ENCODE data around the gene ASAP2.

DNA sequence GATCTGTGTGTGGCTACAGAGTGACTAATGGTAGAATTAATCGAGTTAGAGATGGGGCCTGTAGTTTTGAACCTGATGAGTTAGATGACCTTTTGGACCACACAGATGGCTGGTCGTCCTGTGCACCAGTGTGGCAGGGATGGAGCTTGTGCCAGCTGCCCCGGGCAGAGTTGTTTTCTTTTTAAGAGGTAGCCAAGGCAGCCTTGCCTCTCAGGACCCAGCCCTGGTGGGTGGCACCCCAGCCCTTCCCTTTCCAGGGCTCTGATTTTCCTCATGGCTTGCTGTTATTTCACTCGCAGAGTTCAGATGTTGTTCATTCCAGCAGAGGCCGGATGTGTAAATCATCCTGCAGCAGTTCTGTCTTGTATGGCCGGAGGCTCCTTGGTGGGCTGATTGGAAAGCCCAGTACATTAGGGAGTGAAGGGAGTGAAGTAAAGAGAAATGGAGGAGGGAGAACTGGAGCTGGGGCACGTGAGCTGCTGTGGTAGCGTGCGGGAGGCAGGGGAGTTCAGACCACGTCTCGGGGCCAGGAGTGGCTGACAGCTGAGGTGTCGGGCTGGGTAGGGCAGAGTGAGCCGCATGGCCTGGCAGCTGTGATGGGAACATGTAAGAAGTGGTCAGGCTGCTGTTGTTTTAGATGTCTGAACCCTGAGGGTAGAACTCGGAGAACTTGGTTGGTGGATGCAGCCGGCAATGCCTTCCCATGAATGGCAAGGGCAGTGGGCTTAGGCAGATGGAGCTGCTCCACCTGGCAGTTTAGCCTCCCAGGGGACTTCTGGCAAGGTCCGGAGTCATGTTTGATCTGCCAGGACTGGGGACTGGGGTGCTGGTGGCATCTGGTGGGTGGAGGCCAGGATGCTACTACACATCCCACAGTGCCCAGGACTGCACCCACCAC, 28.8 kb downstream of the ASAP2 start:
- TF ChIP-seq EZH2 (IDR thresholded peaks at IDR 0.05; ENCODE audit: borderline replicate concordance, low read length) = no peak
- TF ChIP-seq, protein P1, sequence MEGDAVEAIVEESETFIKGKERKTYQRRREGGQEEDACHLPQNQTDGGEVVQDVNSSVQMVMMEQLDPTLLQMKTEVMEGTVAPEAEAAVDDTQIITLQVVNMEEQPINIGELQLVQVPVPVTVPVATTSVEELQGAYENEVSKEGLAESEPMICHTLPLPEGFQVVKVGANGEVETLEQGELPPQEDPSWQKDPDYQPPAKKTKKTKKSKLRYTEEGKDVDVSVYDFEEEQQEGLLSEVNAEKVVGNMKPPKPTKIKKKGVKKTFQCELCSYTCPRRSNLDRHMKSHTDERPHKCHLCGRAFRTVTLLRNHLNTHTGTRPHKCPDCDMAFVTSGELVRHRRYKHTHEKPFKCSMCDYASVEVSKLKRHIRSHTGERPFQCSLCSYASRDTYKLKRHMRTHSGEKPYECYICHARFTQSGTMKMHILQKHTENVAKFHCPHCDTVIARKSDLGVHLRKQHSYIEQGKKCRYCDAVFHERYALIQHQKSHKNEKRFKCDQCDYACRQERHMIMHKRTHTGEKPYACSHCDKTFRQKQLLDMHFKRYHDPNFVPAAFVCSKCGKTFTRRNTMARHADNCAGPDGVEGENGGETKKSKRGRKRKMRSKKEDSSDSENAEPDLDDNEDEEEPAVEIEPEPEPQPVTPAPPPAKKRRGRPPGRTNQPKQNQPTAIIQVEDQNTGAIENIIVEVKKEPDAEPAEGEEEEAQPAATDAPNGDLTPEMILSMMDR (conservative IDR thresholded peaks at IDR 0.05 in 1 of 2, IDR thresholded peaks at IDR 0.05 in 1 of 2; ENCODE audit: extremely low read depth in 1 of 2, insufficient read depth in 1 of 2, low read depth in 1 of 2, low read length in 2 of 2) = no peak
